Left ventricle myocardium inferior (tissue), 1 donor: ENCODE measurements around the gene ZNF773. TPM values are rescaled to one million over a fixed set of nuclear protein-coding genes. Genes with fewer than 3 reads are reported as not detected.
"Not testable (repeated sequence)": the region's sequence is repeated elsewhere in the genome, so short reads cannot be mapped to it uniquely, and the experiment has no call there.

Experiments
- DNase-seq: peaks from one replicate; pipeline ENCODE4 v3.0.0-alpha.2; 2020
- H3K27ac ChIP-seq: fragments of 200-600 bp; replicated peaks from 2 replicates; pipeline ENCODE4 v1.8.0; 2021
- H3K27me3 ChIP-seq: fragments of 200-600 bp; 2 replicates; pipeline ENCODE4 v1.8.0; 2021; ENCODE audit warnings: low read depth
- H3K36me3 ChIP-seq: fragments of 200-600 bp; 2 replicates; pipeline ENCODE4 v1.8.0; 2021
- H3K4me1 ChIP-seq: fragments of 200-600 bp; 2 replicates; pipeline ENCODE4 v1.8.0; 2021
- H3K4me3 ChIP-seq: fragments of 200-600 bp; 2 replicates; pipeline ENCODE4 v1.8.0; 2021; ENCODE audit warnings: mild to moderate bottlenecking, moderate library complexity
- H3K9me3 ChIP-seq: fragments of 200-600 bp; replicated peaks from 2 replicates; pipeline ENCODE4 v1.8.0; 2021
- CTCF ChIP-seq: fragments of 200-600 bp; IDR thresholded peaks from 2 replicates; pipeline ENCODE4 v1.8.0; 2021; ENCODE audit warnings: antibody characterized with exemption, mild to moderate bottlenecking, borderline replicate concordance
- intact Hi-C: fragments of 100-400 bp; cut with micrococcal nuclease; formaldehyde crosslinking; loops from one replicate; pipeline ENCODE4 v1.11.0; 2022
- long read RNA-seq: library from polyadenylated mRNA; unstranded; transcript quantifications from one replicate; pipeline ENCODE4 v2.0.0, GENCODE V29; 2021
- total RNA-seq: library from RNA; stranded (reverse); fragmentation: NEBNext Ultra II Directional; extraction: Animal tissue kit (Norgen Biotek cat#: 25700); gene quantifications from one replicate; pipeline ENCODE4 v1.2.1, GENCODE V29; 2021
- donor health status: DM: no; HTN: yes; CAD: no; lungs with severe emphysema.

ZNF773 gene
- total RNA-seq, result 4.1 TPM
- long read RNA-seq, transcript ZNF773-204 (4 exons, 2,019 nt), result major isoform, 12 of 13 reads
- long read RNA-seq, partial matches to known transcripts, result 0 of 13 reads
- long read RNA-seq, other reads (novel, unspliced or antisense), result 1 of 13 reads

GRCh38 chr19:57499680-57500395 is at the start of gene ZNF773:
TSS of gene ZNF773 (plus strand) at chr19:57499938. CDS start at chr19:57500081, 143 bp downstream.
- peak; percentile 98 for DNase-seq
- intact Hi-C loops, result not testable (repeated sequence)
- peaks cover 33% of the 10 kb centered on the region for H3K9me3 ChIP-seq

GRCh38 chr19:57452307-57452706 is 47.4 kb upstream of the ZNF773 start:
- TF ChIP-seq CTCF, result no peak
- Histone ChIP-seq H3K27ac (no peak overlapping the region), H3K9me3 (peaks cover 82% of the 10 kb centered on the region), H3K4me3 (no peak overlapping the region), H3K36me3 (peaks cover 37% of the 10 kb centered on the region), H3K27me3 (no peaks in the 10 kb centered on the region), H3K4me1 (no peaks in the 10 kb centered on the region)
- DNase-seq, result no peak
- intact Hi-C loops, result no loop called here

More at GRCh38 chr19:57499680-57500395, at the start of gene ZNF773:
- Histone ChIP-seq H3K4me1 (peaks cover 11% of the 10 kb centered on the region), H3K4me3 (peak within 1 kb of the TSS; percentile 96), H3K27ac (peak within 1 kb of the TSS; percentile 94), H3K36me3 (peaks cover 26% of the 10 kb centered on the region)
- H3K27me3 ChIP-seq, result not testable (repeated sequence)

- Histone ChIP-seq H3K27me3 (no peaks in the 10 kb centered on the region), H3K36me3 (peaks cover 57% of the 10 kb centered on the region), H3K4me3 (no peak overlapping the region), H3K4me1 (peaks cover 27% of the 10 kb centered on the region), H3K9me3 (peaks cover 100% of the 10 kb centered on the region), H3K27ac (peak overlapping the region; percentile 81)
- no peak for DNase-seq
- TF ChIP-seq CTCF, result peak; percentile 61
- intact Hi-C loops, result no loop called here
These were observed 33.9 kb upstream of the ZNF773 start for GRCh38 chr19:57465680-57466381.

- DNase-seq, result peak; percentile 60
- H3K27ac ChIP-seq, result peak overlapping the region; percentile 81
These were observed 33.2 kb upstream of the ZNF773 start for GRCh38 chr19:57466489-57466888.

GRCh38 chr19:57473646-57474045 is 26.1 kb upstream of the ZNF773 start:
- intact Hi-C loops, result no loop called here
- Histone ChIP-seq H3K27ac (no peak overlapping the region), H3K27me3 (no peaks in the 10 kb centered on the region), H3K9me3 (peaks cover 82% of the 10 kb centered on the region), H3K4me1 (peaks cover 28% of the 10 kb centered on the region), H3K36me3 (peaks cover 80% of the 10 kb centered on the region), H3K4me3 (no peak overlapping the region)
- no peak for TF ChIP-seq CTCF
- DNase-seq, result no peak

More at GRCh38 chr19:57466489-57466888, 33.2 kb upstream of the ZNF773 start:
- Histone ChIP-seq H3K4me3 (no peak overlapping the region), H3K36me3 (peaks cover 58% of the 10 kb centered on the region), H3K9me3 (peaks cover 100% of the 10 kb centered on the region), H3K4me1 (peaks cover 27% of the 10 kb centered on the region), H3K27me3 (no peaks in the 10 kb centered on the region)
- intact Hi-C loops, result no loop called here
- TF ChIP-seq CTCF, result no peak
